PFSK-1 (cell line): ENCODE results near the gene LRRC36.

Source experiments
- POLR2AphosphoS5 ChIP-seq: IDR thresholded peaks from 2 replicates; pipeline ENCODE4 v1.6.1; 2012; ENCODE audit warnings: low read depth, mild to moderate bottlenecking, control low read depth, low read length, moderate library complexity
- SIN3A ChIP-seq: IDR thresholded peaks from 2 replicates; pipeline ENCODE4 v1.6.1; 2012; ENCODE audit warnings: mild to moderate bottlenecking, low read length, moderate library complexity, borderline replicate concordance; ENCODE audit not compliant: insufficient read depth
- TAF1 ChIP-seq: IDR thresholded peaks from 2 replicates; pipeline ENCODE4 v1.6.1; 2012; ENCODE audit warnings: low read length, control low read depth, borderline replicate concordance; ENCODE audit not compliant: insufficient read depth
- TF ChIP-seq, protein P1 (sequence below), 2 experiments: IDR thresholded peaks; 2 replicates each; pipeline versions ENCODE4 v1.6.1 to v1.8.0; 2011 to 2012; ENCODE audit warnings: low read depth in 2 of 2, low read length in 2 of 2, control low read depth in 1 of 2, inconsistent platforms in 1 of 2, mild to moderate bottlenecking in 1 of 2, moderate library complexity in 1 of 2; ENCODE audit not compliant: insufficient read depth in 1 of 2

- TF ChIP-seq SIN3A: no peak
- TF ChIP-seq, protein P1, sequence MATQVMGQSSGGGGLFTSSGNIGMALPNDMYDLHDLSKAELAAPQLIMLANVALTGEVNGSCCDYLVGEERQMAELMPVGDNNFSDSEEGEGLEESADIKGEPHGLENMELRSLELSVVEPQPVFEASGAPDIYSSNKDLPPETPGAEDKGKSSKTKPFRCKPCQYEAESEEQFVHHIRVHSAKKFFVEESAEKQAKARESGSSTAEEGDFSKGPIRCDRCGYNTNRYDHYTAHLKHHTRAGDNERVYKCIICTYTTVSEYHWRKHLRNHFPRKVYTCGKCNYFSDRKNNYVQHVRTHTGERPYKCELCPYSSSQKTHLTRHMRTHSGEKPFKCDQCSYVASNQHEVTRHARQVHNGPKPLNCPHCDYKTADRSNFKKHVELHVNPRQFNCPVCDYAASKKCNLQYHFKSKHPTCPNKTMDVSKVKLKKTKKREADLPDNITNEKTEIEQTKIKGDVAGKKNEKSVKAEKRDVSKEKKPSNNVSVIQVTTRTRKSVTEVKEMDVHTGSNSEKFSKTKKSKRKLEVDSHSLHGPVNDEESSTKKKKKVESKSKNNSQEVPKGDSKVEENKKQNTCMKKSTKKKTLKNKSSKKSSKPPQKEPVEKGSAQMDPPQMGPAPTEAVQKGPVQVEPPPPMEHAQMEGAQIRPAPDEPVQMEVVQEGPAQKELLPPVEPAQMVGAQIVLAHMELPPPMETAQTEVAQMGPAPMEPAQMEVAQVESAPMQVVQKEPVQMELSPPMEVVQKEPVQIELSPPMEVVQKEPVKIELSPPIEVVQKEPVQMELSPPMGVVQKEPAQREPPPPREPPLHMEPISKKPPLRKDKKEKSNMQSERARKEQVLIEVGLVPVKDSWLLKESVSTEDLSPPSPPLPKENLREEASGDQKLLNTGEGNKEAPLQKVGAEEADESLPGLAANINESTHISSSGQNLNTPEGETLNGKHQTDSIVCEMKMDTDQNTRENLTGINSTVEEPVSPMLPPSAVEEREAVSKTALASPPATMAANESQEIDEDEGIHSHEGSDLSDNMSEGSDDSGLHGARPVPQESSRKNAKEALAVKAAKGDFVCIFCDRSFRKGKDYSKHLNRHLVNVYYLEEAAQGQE (IDR thresholded peaks at IDR 0.05; ENCODE audit: insufficient read depth in 1 of 2, low read depth in 2 of 2, low read length in 2 of 2): no peak
- TF ChIP-seq POLR2AphosphoS5: no peak
- no peak for TF ChIP-seq TAF1
Observed at GRCh38 chr16:67428146-67428731, 101.6 kb downstream of the LRRC36 start.
